ENCODE measurements around the gene IQCN. TPM values are rescaled to one million over a fixed set of nuclear protein-coding genes. Genes with fewer than 3 reads are reported as not detected.

IQCN gene
- 0.62 to 0.92 TPM (median 0.81 TPM) in 5 replicates for total RNA-seq (2022; extraction: Qiagen RNA extraction)

GRCh38 chr19:18274219-18274780, at the start of gene IQCN:
IQCN (minus strand) TSS chr19:18274452; CDS start chr19:18269478, 4,974 bp downstream.

GRCh38 chr19:18322759-18323460, 48.7 kb upstream of the IQCN start, which contains the start of gene LSM4:
LSM4 (minus strand) TSS chr19:18323076; CDS start chr19:18323020, 56 bp downstream.

GRCh38 chr19:18281082-18282020, 7.1 kb upstream of the IQCN start, which contains the start of gene JUND:
JUND (minus strand) TSS chr19:18281622; CDS start chr19:18281484, 138 bp downstream.

GRCh38 chr19:18225702-18226468, 48.4 kb downstream of the IQCN start, which contains the start of gene PDE4C:
PDE4C (minus strand) TSS chr19:18226438; CDS start chr19:18226415, 23 bp downstream.

Other genes with a start within 250 kb of the IQCN start
- gene IL12RB1, start 187.5 kb downstream of the IQCN start, total RNA-seq (2022; extraction: Qiagen RNA extraction), result not detected in 5 replicates
- gene MAST3, start 176.7 kb downstream of the IQCN start, total RNA-seq (2022; extraction: Qiagen RNA extraction), result 1.8 to 2.5 TPM (median 2.2 TPM) in 5 replicates
- gene PIK3R2, start 121.3 kb downstream of the IQCN start, total RNA-seq (2022; extraction: Qiagen RNA extraction), result 5.4 to 11.7 TPM (median 10.6 TPM) in 5 replicates
- 11.7 to 19.6 TPM (median 14.7 TPM) in 5 replicates for gene IFI30, start 100.6 kb downstream of the IQCN start, total RNA-seq (2022; extraction: Qiagen RNA extraction)
- gene MPV17L2, start 81.2 kb downstream of the IQCN start, total RNA-seq (2022; extraction: Qiagen RNA extraction), result 7.9 to 12.4 TPM (median 12.0 TPM) in 5 replicates
- 0.46 to 0.72 TPM (median 0.55 TPM) in 5 replicates for gene RAB3A, start 70.4 kb downstream of the IQCN start, total RNA-seq (2022; extraction: Qiagen RNA extraction)
- 0.21 to 0.44 TPM (median 0.27 TPM) in 5 replicates for gene PDE4C, start 48.0 kb downstream of the IQCN start, total RNA-seq (2022; extraction: Qiagen RNA extraction)
- gene JUND, start 7.2 kb upstream of the IQCN start, total RNA-seq (2022; extraction: Qiagen RNA extraction), result 24.1 to 51.7 TPM (median 47.6 TPM) in 5 replicates
- 220 to 252 TPM (median 232 TPM) in 5 replicates for gene LSM4, start 48.6 kb upstream of the IQCN start, total RNA-seq (2022; extraction: Qiagen RNA extraction)
- gene PGPEP1, start 66.1 kb upstream of the IQCN start, total RNA-seq (2022; extraction: Qiagen RNA extraction), result 1.8 to 2.8 TPM (median 2.2 TPM) in 5 replicates
- 10.6 to 23.6 TPM (median 18.0 TPM) in 5 replicates for gene GDF15, start 111.7 kb upstream of the IQCN start, total RNA-seq (2022; extraction: Qiagen RNA extraction)
- 0.06 TPM in 1 of 5 replicates, not detected in the others for gene LRRC25, start 123.2 kb upstream of the IQCN start, total RNA-seq (2022; extraction: Qiagen RNA extraction)
- gene SSBP4, start 144.9 kb upstream of the IQCN start, total RNA-seq (2022; extraction: Qiagen RNA extraction), result 37.8 to 50.9 TPM (median 47.3 TPM) in 5 replicates
- gene ISYNA1, start 163.7 kb upstream of the IQCN start, total RNA-seq (2022; extraction: Qiagen RNA extraction), result 26.7 to 47.4 TPM (median 41.5 TPM) in 5 replicates
- 4.7 to 6.5 TPM (median 5.8 TPM) in 5 replicates for gene ELL, start 247.6 kb upstream of the IQCN start, total RNA-seq (2022; extraction: Qiagen RNA extraction)

Measured in A549 treated with AZD2906 at 1 μM for 4 hours (cell line).